GM12892 (cell line): Measurements from ENCODE around the gene CCDC154.

Experiments used
- POLR2A ChIP-seq: IDR thresholded peaks from 2 replicates; pipeline ENCODE4 v1.6.1; 2011; ENCODE audit warnings: low read depth, low read length, control low read depth
- POLR2AphosphoS5 ChIP-seq: IDR thresholded peaks from 2 replicates; pipeline ENCODE4 v1.6.1; 2011; ENCODE audit warnings: low read depth, low read length, control low read depth
- TAF1 ChIP-seq: IDR thresholded peaks from 2 replicates; pipeline ENCODE4 v1.6.1; 2011; ENCODE audit warnings: low read depth, mild to moderate bottlenecking, control low read depth, low read length, borderline replicate concordance

- no peak for TF ChIP-seq POLR2A
- no peak for TF ChIP-seq TAF1
- TF ChIP-seq POLR2AphosphoS5, result no peak
Measured at GRCh38 chr16:1445518-1446203, 1.3 kb upstream of the CCDC154 start.
